Embryonic facial prominence (tissue), 1 donor: ENCODE measurements around the gene PFN1.

Source experiments
- DNase-seq: peaks from one replicate; pipeline ENCODE4 v3.0.0-alpha.2; 2016; ENCODE audit errors: extremely low spot score

Gene PFN1

DNA sequence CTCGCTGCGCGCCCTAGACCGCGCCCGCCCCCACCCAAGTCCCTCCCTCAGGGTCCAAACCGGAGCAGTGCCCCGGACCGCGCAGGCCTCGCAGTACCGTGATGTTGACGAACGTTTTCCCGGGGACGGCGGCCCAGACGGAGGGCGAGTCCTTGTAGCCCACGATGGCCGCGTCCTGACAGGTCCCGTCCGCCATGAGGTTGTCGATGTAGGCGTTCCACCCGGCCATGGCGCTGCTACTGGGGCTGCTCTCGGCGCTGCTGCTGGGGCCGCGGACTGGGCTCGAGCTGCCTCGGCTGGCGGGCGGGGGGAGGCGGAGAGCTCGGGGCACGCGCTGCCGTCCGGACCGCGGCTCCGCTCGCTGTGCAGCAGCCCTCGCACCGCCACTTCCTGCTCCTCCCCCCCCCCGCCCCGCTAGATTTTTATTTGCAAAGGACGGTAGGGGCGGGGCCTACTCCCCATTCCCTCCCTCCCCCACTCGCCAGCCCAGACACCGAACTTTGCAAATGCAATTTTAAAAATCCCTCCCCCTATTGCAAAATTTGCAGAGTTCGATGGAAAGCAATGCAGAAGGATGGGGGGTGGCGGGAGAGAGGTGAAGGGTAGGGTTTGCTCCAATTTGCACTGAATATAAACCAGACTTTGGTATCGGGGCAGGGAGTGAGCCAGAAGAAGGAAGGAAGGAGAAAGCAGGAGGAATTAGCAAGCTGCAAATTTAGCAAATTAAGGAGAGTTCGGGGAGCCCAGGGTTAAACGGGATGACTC lies at the start of gene PFN1:
Gene PFN1, minus strand, starts transcription at position 365 of the 765 bp plus-strand sequence. Its CDS starts 136 bp downstream, at position 229.
- peak; percentile 88 for DNase-seq

DNA sequence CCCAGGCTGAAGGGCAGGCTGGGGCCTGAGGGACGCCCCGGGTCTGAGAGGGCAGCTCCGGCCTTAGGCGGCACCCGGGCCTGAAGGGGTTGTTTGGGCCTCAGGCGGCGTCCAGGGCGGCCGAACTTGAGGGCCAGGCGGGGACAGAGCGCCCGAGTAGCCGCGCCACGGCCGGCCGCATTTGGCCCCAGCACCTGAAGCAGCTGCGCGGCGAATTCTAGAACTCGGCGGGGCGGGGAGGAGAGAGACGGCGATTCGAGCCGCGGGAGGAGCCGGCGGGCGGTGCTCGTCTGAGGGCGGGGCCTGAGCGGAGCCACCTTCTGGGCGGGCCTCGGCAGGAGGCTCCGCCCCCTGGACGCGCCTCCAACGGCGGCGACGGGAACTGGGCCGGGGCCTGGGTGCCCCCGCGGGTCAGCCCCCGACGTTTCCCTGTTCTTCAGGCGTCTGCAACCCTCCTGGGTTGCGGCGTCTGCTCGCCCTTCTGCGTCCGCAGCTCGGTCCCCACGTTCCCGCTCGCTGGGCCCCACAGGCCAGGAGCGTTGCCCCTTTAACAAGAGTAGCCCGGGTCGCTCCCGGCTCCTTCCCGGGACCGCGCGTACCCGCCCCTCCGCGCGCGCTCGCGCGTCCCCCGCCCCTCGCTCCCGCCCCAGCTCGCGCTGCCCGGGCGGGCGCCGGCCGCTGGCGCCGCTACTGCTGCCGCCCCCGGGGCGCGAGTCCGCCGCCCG lies 49.1 kb upstream of the PFN1 start, which contains the start of the genes INCA1 and KIF1C:
Gene INCA1, minus strand, starts transcription at position 221 of the 725 bp plus-strand sequence. CDS start 3,085 bp downstream, outside the sequence.
Gene KIF1C, plus strand, starts transcription at position 649 of the 725 bp plus-strand sequence. CDS start 2,297 bp downstream, outside the sequence.
- DNase-seq, result peak; percentile 72

DNA sequence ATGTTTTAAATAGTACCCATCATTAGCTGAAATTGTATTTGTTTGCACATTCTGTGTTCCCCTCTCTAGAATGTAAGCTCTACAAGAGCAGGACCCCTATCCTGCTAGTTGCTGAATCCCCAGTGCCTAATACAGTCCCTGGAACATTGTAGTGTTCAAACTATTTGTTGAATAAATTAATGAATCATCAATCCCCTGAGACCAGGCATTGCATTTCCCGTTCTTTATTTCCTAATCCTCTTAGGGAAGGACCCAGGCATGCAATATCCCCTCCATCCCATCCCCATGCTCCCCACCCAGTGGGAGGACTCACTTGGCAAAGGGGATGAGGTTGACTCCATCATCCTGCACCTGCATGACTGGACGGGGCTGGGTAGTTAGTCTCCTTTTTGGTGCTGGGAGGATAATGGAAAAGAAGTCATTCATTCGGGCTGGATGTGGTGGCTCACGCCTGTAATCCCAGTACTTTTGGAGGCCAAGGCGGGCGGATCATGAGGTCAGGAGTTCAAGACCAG lies 45.8 kb upstream of the PFN1 start:
- no peak for DNase-seq

DNA sequence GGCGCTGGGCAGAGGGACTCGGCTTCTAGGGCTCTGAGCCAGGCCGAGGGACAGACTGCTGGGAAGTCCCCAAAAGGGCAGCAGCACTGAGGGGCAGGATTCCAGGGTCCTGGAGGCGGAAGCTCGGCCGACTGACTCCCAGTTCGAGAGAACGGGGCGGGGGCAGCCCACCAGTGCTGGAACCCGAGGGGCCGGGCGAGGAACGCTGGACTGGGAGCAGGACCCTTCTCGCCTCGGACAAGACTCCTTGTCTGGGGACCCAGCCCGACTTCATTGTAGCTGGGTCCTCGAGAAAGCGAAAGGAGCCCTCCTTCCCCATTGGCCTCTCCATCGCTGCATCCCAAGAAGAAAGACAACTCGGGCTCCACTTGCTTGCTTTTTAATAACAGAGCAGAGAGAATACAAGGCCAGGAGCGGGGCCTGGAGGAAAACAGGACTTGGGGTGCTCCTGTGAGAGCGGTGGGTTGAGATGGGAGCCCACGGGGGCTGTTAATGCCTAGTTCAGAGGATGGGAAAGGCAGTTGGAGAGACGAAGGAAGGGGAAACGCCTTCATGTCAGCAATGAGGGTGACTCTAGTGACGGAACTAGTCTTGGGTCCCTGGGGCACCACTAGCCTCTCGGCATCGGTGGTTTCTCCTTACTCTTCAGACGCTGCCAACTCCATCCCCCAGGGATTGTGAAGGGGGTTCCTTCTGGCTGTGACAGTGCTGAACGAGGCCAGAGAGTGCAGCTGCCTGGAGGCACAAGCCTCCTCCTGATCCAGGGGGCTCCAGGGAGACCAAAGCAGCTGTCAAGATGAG lies 39.6 kb upstream of the PFN1 start:
- DNase-seq, result no peak

DNA sequence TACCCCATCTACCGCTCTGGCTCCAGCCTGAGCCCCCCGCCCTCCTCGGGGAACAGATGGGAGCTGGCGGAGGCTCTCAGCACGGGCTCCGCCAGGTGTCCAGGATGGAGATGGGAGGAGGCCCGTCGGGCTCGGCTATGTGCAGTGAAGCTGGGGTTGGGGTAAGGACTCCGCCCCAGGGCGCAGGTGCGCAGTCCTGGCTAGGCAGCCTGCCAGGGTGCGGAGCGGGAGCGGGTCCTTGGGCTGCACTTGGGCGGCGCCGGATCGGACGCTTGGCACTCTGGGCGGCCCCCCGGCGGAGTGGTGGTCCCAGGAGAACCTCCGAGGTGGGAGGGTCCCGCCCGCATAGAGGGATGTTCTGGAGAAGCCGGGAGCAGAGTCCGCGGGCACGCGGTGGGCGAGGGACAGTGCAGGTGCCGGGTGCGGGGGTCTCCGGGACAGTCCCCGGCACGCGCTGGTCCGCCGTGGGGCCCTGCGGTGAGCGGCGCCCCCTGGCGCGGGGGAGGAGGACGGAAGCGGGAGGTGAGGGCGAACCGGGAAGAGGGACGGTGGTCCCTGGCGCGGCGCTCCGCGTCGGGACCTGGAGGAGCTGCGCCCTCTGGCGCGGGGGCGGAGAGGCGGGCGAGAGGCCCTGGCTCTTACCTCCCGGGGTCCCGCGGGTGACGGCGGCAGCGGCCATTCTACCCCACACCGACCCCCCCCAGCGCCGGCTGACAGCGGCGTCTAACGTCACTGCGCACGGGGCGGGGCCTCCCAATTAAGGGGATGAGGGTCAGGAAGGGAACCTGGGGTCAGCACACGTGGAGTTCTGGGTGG lies 38.8 kb upstream of the PFN1 start, which contains the start of gene CAMTA2:
Gene CAMTA2, minus strand, starts transcription at position 725 of the 816 bp plus-strand sequence. CDS start 1,453 bp downstream, outside the sequence.
- peak; percentile 27 for DNase-seq

DNA sequence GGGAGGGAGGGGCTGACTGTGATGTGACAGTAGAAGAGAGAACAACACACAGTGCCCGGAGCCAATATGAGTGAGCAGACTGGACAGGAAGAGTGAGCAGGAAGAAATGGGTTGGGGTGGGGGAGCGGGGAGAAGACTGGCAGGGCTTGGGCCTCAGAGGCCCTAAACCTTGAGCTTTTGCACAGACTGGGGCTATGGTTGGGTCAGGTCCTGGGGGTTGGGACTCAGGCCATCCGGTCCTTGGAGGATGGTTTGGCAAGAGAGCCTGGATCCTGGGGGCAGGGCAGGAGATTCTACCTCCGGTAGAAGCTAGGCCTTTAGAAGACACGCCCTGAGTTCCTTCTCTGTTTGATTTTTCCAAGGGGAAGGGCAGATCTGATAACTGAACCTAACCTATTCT lies 38.1 kb upstream of the PFN1 start:
- DNase-seq, result no peak

DNA sequence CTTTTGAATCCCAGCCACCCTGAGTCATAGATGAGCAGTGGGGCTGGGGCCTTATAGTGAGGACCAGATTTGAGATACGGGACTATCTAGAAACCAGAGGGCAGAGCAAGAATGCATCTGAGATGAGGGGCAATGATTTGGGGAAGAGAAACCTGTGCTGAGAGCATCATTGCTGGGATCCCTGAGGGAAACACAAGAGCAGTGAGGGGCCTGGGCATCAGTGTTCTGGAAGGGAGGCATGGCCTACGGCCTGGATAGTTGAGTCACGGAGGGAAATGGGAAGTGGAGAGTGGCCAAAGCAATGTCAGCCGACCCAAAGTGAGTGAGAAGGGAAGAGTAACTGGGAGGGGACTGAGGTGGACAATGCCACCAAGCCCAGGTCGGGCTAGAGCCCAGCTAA lies 34.0 kb upstream of the PFN1 start:
- DNase-seq, result no peak

DNA sequence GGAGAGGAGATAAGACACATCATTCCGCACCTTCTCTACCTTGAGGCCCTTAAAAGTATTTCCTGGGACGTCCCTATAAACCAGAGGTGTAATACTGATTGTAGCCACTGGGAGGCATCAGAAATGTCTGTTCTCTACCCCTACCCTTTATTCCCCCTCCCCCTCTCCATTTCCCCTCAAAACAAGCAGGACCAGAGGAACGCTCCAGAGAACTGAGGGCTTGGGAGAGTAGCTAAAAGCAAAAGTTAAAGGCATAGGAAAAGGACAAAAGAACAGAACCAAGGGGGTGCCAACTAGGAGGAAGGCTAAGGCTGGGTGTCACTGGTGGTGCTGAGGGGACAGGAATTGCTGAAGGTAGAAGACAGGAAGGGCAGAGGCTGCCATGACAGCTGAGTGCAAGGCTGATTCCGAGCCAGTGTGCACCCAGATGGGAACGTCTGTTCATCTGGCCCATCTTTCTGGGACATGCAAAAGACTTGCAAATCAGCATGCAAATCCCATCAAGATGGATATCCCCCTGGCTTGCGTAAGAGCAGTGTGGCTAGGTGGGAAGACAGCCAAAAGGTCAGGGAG lies 32.4 kb upstream of the PFN1 start:
- DNase-seq, result no peak

DNA sequence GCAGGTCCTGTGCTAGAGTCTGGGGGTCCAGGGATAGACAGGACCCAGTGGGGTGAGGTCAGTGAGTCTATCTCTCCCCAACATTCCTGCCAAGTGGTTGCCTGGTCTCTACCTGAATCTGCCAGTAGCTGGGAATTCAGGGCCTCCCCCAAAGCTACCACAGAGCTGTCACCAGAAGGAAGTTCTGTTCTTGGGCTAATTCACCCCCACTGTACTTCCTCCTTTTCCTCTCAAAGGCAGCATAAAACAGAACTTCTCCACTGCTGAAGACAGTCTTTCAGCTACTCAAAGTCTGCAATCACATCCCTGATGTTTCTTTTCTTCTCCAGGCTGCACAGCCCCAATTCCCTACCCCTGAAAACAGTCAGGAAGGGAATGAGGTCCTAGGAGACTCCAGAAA lies 30.4 kb upstream of the PFN1 start:
- no peak for DNase-seq

DNA sequence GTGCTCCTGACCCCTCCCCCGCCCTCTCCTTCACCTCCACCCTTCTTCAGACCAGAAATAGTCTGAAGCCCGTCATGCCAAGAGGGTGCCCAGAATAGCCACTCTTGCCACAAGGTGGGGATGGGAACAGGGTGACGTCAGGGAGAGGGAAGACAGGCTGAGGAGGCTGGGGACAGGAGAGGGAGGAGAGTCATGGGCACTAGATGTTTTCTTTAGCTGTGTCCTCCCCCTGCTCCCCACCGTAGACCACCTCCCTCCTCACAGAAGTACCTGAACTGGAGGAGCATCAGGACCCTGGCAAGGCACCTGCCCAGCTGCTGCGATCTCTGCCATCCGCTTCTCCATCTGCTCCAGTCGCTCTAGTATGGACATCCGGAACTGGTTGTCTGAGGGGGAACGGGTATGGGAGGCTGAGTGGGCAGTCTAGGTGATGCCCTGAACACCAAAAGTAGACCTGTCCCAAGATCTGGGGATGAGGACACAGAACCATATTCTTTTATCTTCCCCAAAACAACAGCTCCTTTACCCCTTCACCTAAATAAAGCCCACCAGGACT lies 25.9 kb upstream of the PFN1 start:
- no peak for DNase-seq

DNA sequence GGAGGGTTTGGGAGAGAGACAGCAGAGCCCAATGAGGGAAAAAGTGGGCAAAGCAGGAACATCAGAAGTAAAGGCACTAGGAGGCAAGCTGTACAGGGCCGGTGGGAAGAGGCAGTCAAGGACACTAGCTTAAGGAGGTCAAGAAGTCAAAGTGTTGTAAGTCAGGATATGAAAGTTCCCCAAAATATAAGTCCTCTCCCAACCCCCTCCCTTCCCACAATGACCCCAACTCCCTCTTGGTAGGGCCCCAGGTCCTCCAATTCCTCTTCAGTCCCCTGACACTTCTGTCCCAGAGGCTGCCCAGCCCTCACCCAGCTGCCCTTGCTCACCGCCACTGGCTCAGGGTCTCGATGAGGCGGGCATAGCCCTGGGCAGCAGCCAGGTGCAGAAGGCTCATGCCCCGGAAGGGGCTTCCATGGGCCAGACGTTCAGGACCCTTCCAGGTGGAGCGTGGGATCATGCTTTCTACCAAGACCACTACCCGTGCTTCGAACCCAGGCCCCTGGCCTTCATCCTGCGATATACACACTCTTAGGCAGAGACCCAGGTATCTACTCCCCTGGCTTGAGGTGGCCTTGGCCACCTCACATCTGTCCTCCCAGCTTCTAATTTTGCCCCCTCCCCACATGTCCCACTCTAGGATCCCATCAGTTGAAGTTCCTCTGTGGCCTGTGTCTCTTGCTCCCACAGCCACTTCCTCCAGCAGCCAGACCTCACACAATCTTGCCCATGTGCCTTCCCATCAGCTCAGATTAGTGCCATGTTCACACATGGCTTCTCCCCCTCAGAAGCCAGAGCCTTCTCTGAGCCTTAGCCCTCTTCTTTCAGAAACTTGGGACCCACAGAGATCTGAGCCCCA lies 25.2 kb upstream of the PFN1 start:
- no peak for DNase-seq

DNA sequence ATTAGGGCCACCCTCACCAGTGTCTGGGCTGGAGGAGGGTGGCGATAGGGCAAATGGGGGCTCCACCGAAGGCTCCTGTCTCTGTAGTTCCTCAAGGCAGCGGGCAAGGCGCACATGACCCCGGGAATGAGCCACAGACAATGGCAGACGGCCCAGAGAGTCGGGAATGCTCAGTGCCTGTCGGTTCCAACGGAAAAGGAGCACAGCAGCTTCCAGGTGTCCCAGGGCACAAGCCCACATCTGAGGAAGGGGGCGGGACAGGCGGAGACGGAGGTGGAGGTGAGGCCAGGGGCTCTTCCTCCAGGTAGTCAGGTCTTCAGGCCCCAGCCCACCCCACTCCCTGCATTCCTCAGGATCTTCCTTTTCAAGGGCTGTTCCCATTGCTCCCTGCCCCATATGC lies 24.4 kb upstream of the PFN1 start:
- no peak for DNase-seq

DNA sequence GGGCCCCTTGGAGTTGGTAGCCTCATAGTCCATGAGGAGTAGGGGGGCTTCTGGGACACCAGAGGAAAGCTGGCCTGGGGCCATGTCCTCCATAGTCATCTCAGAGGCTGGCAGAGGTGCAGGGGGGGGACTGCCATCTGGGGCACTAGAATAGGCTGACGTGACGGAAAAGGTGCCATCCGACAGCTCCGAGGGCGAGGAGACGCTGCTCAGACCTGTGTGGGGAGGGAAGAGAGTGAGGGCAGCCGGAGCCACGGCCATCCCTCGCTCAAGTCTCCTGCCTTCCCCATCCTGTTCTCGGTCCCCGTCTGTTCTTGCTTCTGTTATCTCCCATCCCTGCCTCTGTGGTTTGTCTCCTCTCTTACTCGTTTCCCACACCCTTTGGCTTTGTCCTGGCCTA lies 24.0 kb upstream of the PFN1 start:
- DNase-seq, result no peak

DNA sequence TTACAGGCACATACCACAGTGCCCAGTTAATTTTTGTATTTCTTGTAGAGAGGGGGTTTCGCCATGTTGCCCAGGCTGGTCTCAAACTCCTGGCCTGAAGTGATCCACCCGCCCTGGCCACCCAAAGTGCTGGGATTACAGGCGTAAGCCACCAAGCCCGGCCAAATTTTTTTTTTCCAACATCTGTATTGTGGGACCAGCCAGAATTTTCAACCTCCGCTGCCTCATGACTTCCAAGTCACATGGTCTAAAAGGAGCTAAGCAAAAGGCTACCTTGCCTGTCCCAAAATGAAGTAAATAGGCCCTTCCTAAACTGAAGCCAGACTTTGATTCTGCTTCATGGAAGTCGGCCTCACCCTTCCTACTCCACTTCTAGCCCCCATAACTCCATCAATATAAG lies 23.5 kb upstream of the PFN1 start:
- DNase-seq, result no peak

DNA sequence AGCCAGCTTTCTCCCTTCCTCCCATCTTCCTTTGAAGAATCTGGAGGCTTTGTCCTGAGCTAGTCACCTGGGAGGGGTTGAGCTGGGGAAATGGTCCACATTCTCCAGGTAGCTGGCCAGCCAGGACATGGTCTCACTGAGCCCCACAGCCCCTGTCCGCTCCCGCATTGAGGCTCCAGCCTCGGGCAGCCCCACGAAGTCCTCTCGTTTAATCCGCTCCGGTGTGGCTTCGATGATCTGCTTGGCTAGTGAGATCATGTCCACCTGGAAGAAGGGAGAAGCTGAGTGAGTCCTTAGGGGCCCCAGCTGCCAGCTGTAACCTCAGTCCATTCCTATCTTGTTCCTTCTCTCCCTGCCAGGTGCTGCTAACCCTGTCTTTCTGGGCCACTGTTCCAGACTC lies 21.9 kb upstream of the PFN1 start:
- no peak for DNase-seq

DNA sequence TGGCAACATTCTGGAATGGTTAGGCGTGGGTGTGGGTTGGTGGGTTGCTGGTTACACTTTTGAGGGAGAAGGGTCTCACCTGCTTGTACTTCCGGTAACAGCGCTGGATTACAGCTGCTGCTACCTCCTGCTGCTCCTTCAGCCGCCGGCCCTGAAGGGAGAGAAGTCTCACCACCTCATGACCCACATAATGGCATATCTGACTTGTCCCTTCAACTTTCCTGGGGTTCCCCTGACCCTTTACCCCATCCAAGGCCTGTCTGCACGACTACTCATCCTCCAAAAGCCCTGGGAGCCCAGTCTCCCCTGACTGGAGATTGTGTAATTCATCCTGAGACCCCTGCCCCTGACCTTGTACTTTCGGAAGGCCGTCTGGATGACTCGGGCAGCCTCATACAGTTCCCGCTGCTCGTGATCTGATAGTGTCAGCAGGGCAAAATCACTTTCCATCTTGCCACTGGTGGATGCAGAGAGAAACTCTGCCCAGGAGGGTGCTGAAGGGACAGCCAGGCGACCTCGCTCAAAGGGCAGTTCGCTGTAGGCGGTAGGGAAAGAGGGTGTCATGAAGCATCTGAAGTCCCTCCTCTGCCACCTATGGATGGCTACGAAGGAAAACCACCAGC lies 21.3 kb upstream of the PFN1 start:
- no peak for DNase-seq

DNA sequence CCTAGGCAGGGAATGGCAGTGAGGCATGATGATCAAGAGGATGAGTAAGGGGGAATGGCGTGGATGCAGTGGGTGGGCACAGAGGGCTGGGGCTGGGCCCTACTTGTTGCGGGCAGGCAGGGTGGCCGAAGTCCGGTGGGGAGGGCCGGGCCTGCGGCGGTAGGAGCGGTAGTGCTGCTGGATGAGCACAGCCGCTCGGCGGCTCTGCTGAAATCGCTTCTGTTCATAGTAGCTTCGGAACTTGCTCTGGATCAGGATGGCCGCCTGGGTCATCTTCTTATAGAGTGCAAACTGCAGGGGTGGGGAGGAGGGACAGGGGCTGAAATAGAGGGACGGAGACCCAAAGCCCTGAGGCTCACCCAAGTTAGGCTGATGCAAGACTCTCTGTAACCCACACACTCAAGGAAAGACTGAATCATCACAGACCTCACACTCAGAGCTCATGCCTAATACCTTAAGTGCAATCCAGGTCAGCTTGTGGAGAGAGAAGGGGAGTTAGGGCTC lies 20.8 kb upstream of the PFN1 start:
- DNase-seq, result no peak

DNA sequence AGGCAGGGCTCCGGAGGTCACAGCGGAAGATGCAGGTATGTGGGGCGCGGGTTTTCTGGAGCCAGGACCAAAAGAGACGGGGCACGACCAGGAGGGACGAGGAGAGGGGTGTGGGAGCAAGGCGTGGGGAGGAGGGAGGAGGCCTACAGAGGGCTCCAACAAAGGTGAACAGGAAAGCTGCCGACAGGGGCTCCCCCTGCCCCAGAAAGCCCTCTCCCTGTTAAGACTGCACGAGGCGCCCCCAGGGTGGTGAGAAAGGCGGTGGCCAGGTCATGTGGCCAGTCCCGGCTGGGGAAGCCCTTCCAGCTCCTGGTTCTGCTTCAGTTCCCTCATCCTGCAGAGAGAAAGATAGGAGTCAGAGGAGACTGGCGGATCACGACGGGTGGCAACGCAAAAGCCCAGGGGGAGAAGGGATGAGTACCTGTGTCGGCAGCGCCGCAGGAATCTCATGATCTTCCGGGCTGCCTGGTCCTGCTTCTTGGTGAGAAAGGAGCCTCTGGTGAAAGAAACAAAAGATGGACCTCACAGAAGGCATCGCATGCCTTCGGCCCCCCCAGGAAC lies 20.2 kb upstream of the PFN1 start:
- DNase-seq, result no peak
